IPS-NIHi7 (cell line): ENCODE measurements around the gene POU2F2.

Experiments used
- DNase-seq: peaks from one replicate; pipeline ENCODE4 v3.0.0; 2012; ENCODE audit warnings: mixed read lengths; ENCODE audit errors: extremely low spot score

The POU2F2 gene

DNA sequence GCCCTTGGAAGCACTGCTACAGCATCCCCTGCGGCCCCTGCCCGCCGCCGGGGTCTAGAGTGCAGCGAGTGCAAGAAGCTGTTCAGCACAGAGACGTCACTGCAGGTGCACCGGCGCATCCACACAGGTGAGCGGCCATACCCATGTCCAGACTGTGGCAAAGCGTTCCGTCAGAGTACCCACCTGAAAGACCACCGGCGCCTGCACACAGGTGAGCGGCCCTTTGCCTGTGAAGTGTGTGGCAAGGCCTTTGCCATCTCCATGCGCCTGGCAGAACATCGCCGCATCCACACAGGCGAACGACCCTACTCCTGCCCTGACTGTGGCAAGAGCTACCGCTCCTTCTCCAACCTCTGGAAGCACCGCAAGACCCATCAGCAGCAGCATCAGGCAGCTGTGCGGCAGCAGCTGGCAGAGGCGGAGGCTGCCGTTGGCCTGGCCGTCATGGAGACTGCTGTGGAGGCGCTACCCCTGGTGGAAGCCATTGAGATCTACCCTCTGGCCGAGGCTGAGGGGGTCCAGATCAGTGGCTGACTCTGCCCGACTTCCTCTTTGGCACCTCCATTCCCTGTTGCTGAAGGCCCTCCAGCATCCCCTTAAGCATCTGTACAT lies 51.4 kb downstream of the POU2F2 start:
- DNase-seq: no peak

GRCh38 chr19:42079886-42080763 lies 52.1 kb downstream of the POU2F2 start:
- no peak for DNase-seq

DNA sequence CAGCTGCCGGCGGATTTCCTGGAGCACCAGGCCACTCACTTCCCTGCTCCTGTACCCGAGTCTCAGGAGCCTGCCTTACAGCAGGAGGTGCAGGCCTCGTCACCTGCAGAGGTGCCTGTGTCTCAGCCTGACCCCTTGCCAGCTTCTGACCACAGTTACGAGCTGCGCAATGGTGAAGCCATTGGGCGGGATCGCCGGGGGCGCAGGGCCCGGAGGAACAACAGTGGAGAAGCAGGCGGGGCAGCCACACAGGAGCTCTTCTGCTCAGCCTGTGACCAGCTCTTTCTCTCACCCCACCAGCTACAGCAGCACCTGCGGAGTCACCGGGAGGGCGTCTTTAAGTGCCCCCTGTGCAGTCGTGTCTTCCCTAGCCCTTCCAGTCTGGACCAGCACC lies 53.0 kb downstream of the POU2F2 start:
- DNase-seq: no peak

DNA sequence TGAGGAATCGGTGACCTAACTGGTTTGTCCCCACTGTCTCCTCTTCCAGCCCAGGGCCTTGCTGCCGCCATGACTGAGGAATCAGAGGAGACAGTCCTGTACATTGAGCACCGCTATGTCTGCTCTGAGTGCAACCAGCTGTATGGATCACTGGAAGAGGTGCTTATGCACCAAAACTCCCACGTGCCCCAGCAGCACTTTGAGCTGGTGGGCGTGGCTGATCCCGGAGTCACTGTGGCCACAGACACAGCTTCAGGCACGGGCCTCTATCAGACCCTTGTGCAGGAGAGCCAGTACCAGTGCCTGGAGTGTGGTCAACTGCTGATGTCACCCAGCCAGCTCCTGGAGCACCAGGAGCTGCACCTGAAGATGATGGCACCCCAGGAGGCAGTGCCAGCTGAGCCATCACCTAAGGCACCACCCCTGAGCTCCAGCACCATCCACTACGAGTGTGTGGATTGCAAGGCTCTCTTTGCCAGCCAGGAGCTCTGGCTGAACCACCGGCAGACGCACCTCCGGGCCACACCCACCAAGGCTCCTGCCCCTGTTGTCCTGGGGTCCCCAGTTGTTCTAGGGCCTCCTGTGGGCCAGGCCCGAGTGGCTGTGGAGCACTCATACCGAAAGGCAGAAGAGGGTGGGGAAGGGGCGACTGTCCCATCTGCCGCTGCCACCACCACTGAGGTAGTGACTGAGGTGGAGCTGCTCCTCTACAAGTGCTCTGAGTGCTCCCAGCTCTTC lies 53.5 kb downstream of the POU2F2 start:
- no peak for DNase-seq

DNA sequence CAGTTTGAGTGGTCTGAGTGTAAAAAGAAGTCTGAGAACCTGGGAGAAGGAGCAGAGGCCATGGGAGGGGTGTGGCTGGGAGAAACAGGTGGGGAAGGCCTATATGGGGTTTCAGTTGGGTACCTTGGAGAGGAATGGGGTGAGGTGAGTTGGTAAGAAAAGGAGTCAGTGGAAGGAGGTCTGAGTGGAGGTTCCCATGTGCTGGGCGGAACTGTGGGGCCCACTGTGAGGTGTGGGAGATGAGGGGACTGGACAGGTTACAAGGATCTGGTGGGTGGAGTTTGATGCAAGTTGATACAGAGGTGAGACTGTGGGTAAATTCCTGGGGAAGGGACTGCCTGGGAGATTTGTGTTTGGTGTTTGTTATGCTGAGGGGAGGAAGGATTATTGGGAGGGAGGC lies 54.2 kb downstream of the POU2F2 start:
- DNase-seq: no peak

DNA sequence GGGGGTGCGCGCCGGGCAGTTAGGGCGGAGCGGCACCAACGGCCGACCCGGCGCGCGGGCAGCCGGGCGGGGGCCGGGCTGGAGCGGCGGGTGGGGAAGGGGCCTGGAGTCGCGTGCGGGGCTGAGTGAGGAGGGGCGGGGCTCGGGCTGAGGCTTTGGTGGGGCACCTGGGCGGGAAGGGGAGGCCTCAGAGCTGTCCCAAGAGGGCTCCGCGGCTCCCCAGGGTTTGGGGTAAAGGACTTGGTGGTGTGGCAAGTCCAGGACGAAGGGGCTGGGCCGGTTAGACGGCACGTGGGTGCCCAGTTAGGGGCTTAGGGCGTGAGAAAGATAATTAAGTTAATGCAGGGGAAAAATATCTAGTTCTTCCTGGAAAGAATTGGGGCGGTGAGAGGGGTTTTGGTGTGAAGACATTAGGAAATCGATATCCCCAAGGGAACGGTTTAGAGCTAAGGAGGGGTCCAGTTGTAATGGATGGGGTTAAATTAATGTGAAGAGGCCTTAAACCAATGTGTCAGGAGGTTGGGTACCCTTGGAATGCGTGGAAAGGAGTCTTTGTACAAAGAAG lies 55.8 kb downstream of the POU2F2 start:
- DNase-seq: peak; percentile 67

DNA sequence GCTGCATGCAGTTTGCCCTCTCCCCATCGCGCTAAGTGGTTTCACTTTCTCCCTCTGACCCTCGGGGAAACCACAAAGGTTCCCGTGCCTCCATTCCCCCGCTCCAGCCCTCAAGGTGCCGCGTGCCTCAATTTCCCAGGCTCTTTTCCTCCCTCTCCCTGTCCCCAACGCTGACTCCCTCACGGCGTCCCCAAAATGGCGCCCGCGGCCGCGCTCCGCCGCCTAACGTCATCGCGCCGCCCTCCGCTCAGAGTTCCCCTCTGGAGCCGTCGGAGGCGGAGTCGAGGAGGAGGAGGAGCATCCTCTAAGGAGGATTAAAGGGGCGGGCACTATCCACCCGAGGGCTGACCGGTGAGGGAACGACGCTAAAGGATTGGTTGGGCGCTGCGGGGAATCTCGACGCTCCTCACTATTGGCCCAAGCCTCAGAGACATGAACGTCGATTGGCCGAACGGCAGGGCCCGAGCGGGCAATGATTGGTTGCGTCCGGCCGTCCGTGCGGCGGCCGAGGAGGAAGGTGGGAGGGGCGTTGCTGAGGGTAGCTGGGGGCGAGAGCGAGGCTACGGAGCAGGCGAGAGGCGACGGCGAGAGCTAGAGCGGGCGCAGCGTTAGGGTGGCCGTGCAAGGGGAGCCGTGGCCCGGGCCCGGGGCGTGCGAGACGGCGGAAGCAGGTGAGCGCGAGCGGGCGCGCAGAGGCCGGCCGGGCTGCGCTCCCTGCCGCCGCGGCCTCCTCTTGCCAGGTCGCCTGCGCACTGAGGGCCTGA lies 56.4 kb downstream of the POU2F2 start, which contains the start of gene ZNF574:
Gene ZNF574, plus strand, starts transcription at position 551 of the 764 bp plus-strand sequence. CDS start 2,441 bp downstream, outside the sequence.
- peak; percentile 99 for DNase-seq

DNA sequence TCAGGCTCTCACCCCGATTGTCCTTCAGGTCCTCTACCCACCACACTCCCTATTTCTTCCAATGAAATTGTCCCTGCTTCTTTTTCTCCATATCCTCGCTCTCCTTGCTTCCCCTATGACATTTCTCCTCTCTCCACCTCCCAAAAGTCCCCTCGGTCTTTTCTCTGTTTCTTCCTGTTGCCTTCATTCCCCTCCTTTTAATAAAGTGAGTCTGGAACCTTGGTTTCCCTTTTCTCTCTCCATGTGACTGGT lies 57.0 kb downstream of the POU2F2 start:
- DNase-seq: no peak

GRCh38 chr19:42074513-42075363 lies 57.5 kb downstream of the POU2F2 start:
- DNase-seq: no peak

DNA sequence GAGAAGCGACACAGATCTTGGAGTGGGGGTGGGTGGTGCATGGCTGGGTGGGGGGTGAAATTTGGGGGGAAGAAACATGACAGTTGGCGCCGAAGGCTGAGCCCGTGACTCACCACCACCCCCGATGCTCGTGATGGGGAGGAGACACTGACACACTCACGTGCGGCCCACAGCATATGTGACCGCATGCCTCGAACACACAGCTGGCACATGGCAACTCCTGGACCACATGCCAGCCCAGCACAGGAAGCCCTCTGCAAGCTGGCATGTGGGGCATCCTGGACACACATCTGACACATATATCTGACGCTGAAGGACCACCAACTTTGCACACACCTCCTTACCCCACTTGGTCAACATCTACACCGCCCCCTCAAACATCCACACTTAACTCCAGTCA lies 61.0 kb downstream of the POU2F2 start:
- DNase-seq: no peak

DNA sequence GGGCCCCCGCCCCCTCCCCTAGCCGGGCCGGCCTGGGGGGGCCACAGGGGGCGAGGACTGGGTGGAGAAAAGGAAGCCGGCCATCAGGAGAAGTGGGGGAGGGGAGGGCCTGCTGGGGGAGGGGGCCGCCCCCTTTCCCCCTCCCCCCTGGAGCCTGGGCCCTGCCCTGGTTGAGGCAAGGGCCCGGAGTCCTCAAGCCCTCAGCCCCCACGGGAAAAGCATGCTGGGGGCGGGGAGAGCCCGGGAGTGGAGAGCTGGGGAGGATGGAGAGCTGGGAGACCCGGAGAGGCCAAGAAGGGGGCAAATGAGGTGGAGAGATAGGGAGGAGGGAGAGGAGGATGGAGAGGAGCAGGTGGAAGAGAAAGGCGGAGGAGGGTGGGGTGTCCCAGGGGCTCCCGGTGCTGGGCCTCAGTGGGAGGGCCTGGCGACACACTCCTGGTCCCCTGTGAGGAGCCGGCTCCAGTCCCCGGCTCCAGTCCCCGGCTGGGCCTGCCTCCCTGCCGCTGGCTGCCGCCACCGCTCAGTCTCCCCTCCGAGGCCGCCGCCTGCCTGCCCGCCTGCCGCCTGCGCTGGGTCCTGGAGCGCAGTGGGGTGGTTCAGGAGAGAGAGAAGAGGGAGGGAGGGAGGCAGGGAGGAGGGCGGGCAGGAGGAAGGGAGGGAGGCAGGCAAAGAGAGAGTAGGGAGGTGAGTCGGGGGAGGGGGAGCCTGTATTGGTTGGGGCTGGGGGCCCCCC lies 62.5 kb downstream of the POU2F2 start, which contains the start of gene GRIK5:
Gene GRIK5, minus strand, starts transcription at position 588 of the 733 bp plus-strand sequence. CDS start 4,436 bp downstream, outside the sequence.
- peak; percentile 50 for DNase-seq

DNA sequence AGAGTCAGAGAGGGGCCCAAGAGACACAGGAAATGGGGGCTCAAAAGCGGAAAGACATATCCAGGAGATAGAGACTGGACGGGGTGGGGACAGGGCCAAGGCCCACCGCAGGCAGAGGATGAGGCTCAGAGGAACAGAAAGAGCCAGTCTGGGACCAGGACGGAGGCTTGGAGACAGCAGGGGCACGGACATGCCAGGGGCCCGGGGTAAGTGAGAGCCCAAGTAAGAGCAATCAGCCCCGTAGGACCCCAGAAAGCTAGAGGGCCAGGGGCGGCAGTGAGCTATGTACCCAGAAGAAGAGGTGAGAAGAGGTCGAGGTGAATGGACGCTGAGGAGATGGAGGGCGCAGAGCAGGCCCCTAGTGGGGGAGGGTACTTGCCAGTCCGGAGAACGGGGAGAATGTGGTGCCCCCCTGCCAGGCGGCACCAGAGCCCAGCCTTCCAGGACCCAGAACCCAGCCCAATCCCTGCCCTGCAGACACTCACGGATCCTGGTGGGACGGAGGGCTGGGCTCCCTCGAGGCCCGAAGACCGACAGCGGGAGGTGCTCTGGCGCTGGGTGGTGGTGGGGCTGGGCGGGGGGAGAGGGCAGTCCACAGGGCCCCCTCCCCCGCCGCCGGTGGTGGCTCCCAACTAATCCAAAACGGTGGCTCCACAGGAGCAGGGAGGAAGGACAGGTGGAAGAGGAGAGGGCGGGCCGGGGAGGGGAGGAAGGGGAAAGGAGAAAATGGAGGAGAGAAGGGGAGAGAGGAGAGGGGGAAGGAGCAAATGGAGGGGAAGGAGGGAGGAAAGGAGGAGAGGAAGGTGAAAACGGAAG lies 63.3 kb downstream of the POU2F2 start:
- DNase-seq: peak; percentile 22

DNA sequence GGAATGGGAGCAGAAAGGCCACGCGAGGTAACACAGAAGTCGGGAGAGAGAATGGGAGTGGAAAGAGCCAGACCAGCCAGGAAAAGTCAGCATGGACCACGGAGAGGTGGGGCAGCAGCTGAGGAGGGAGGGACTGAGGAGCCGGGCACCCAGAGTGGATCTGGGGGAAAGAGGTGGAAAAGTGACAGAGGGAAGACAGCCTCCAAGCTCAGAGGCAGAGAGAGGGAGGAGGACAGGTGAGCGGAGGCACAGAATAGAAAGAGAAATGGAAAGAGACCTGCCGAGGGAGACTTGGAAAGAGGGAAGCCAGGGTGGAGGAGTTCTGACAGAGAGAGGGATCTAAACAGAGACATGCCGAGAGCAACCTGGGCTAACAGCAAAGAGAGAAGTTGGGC lies 63.9 kb downstream of the POU2F2 start:
- no peak for DNase-seq

GRCh38 chr19:42067315-42067888 lies 64.8 kb downstream of the POU2F2 start:
- DNase-seq: no peak

DNA sequence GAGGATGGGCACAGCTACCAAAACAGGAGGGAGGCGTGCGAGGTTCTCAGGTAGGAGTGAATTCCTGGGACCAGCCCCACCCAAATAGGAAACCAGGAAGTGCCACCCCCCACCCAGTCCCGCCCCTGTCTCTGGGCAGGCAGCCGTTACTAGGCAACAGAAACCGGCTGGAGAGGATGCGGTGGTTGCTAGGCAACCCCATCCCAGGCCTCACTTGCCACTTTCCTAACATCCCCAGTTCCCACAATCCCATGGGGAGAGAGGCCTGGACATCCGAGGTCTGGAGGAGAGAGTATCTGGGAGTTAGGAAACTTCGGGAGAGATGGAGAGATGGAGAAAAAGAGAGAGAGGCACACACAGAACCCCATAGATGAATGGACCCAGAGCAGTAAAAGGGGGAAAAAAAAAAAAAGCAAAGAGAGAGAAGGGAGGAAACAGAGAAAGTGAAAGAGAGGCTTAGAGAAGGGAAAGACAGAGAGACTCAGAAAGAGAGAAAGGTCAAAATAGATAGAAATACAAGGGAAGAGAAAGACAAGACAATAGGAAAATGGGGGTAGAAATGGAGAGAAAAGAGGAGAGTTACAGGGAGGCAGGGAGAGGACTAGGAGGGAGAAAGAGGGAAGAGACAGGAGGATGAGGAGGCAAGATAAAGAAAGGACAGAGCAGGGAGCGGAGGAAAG lies 66.0 kb downstream of the POU2F2 start:
- peak; percentile 75 for DNase-seq

DNA sequence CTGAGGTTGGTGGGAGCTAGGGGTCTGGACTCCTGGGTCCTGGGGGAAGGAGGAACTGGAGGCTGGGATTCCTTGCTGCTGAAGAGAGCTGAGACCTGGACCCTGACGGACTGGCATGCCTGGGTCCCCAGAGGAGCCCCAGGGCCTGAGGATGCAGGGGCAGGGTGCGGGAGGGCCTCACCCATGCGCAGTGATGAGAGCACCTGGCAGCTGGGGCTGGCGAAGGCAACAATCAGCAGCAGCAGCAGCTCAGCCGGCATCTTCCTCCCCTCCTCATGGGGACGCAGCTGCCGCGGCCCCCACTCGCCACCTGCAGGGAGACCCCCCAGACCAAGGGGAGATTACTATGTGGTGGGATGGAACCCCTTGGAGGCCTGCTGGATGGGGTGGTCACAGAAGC lies 66.7 kb downstream of the POU2F2 start:
- DNase-seq: no peak

DNA sequence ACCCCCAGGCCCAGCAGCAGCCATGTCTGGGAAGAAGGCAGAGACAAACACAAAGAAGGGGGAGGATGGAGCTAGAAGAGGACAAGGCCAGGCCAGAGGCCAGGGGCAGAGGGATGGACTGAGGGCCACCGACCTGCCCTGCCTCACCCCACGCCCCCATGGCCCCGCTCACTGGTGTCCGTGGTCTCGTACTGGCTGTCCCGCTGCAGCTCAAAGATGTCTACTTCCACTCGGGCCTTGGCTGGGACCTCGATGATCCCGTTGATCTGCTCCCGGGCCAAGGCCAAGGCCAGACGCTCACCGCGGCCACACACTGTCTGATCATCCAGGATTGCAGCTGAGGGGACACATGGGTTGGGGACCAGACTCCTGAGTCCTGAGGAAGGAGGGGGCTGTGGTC lies 67.2 kb downstream of the POU2F2 start:
- no peak for DNase-seq

- DNase-seq: no peak
These were observed 67.8 kb downstream of the POU2F2 start for GRCh38 chr19:42064432-42064831.
